GM12865 (cell line): ENCODE results near the gene WNK2.

Experiments used
- DNase-seq: peaks from one replicate; pipeline ENCODE4 v3.0.0; 2010; ENCODE audit warnings: low read depth
- H3K4me3 ChIP-seq: 2 replicates; pipeline ENCODE4 v1.5.1; 2011; ENCODE audit warnings: mild to moderate bottlenecking, low read depth, low read length, control low read depth
- TF ChIP-seq, protein P1 (sequence below): IDR thresholded peaks from 2 replicates; pipeline ENCODE4 v1.5.1; 2011; ENCODE audit warnings: low read length, control low read depth, low read depth, inconsistent platforms; ENCODE audit not compliant: insufficient read depth; ENCODE audit errors: missing control alignments

The WNK2 gene

DNA sequence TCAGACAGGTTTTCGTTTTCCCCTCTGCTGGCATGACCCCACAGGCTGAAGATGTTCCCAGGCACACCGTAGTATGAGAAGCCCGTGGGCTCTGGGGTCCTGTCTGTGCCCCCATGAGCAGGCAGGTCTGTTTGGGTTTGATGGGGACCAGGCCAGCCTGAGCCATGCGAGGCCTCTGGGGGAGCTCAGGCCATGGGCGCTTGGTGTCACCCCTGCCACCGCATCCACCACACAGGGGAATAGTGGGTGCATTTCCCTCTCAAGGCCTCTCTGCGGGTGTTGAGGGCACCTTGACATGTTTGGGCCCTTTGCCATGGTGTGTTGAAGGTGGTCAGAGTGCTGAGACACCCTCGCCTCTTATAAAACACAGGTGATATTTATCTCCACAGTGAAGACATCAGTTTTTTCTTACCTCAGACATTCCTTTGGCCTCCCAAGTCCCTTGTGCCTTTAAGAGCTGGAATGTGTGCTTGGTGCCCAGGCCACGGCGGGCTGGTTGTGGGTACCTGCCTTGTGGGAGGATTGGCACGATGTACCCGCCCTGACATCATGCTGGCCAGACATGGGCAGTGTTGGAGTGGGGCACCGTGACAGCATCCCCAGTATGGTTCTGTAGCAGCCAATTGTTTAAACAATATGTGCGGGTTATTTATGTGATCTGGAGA, 68.3 kb downstream of the WNK2 start:
- TF ChIP-seq, protein P1, sequence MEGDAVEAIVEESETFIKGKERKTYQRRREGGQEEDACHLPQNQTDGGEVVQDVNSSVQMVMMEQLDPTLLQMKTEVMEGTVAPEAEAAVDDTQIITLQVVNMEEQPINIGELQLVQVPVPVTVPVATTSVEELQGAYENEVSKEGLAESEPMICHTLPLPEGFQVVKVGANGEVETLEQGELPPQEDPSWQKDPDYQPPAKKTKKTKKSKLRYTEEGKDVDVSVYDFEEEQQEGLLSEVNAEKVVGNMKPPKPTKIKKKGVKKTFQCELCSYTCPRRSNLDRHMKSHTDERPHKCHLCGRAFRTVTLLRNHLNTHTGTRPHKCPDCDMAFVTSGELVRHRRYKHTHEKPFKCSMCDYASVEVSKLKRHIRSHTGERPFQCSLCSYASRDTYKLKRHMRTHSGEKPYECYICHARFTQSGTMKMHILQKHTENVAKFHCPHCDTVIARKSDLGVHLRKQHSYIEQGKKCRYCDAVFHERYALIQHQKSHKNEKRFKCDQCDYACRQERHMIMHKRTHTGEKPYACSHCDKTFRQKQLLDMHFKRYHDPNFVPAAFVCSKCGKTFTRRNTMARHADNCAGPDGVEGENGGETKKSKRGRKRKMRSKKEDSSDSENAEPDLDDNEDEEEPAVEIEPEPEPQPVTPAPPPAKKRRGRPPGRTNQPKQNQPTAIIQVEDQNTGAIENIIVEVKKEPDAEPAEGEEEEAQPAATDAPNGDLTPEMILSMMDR, result no peak
- no peak for DNase-seq
- no peak overlapping the region for H3K4me3 ChIP-seq

DNA sequence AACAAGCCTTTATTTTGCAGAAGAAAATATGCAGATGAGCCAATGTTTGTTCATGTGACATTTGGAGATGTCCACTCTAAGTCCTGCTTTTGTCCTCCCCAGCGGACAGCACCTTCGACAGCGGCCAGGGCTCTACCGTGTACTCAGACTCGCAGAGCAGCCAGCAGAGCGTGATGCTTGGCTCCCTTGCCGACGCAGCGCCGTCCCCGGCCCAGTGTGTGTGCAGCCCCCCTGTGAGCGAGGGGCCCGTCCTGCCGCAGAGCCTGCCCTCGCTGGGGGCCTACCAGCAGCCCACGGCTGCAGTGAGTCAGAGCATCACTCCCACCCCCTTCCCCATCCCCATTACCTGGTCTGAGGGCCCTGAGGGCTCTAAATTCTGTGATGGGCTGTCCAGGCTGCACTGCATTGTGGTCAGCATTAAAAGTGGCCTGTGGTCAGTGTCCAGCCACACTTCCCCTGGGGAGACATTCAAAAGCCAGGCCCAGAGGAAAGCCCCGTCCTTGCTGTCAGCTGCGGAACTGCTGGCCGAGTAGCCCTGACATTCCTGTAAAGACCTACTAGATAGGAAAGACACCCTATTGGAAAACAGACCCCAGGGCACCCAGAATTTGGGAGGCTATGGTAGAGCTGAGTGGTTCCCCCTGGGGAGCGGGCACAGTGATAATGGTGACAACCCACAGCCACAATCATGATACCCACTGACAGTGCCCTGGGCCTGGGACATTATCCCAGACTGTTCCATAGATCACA, 69.0 kb downstream of the WNK2 start:
- H3K4me3 ChIP-seq, result no peak overlapping the region
- no peak for DNase-seq
- TF ChIP-seq, protein P1, result no peak

DNA sequence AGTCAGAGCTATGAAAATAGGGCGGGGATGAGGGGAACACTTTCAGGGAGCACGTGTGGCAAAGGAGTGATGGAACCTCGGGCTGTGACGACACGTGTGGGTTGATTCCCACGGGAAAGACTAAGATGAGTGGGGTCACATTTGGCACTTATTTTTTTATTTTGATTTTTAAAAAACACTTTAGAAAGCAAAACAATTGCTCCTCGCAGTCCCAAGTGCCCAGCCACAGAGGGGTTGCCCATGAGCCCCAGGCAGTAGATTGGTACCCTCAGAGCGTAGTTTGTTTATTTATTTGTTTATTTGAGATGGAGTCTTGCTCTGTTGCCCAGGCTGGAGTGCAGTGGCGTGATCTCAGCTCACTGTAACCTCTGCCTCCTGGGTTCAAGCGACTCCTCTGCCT, 69.7 kb downstream of the WNK2 start:
- DNase-seq, result no peak
- H3K4me3 ChIP-seq, result no peak overlapping the region
- TF ChIP-seq, protein P1, result no peak

- H3K4me3 ChIP-seq, result no peak overlapping the region
- no peak for DNase-seq
- TF ChIP-seq, protein P1, result no peak
These were observed 70.1 kb downstream of the WNK2 start for GRCh38 chr9:93254061-93254481.

- no peak for DNase-seq
- no peak overlapping the region for H3K4me3 ChIP-seq
- TF ChIP-seq, protein P1, result no peak
These were observed 71.0 kb downstream of the WNK2 start for GRCh38 chr9:93254806-93255493.

DNA sequence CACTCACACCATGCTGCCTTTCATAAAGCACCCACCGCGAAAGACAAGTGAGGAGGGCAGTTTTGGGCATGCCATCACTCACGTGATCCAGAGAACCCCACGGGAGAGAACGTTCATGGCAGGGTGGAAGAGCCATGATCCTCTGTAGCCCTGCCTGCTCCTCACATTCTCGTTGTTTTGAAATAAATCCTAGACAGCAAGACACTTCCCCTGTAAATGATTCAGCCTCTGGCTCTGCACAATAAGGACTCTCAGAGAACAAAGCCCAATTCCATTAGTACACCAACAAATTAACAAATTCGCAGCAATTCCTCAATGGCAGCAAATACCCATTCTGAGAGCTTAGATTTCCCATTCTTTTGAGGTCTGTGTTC, 71.5 kb downstream of the WNK2 start:
- no peak for DNase-seq
- TF ChIP-seq, protein P1, result no peak
- no peak overlapping the region for H3K4me3 ChIP-seq
